ENCODE results near the gene ABHD6. TPM values are rescaled to one million over a fixed set of nuclear protein-coding genes. Genes with fewer than 3 reads are reported as not detected.
A peak's percentile ranks its signal among the peaks of the same experiment; 100 is the strongest.

ABHD6 gene
- total RNA-seq, 4 donors from 2014 or later, result 18.8 to 29.7 (median 19.5) TPM

DNA sequence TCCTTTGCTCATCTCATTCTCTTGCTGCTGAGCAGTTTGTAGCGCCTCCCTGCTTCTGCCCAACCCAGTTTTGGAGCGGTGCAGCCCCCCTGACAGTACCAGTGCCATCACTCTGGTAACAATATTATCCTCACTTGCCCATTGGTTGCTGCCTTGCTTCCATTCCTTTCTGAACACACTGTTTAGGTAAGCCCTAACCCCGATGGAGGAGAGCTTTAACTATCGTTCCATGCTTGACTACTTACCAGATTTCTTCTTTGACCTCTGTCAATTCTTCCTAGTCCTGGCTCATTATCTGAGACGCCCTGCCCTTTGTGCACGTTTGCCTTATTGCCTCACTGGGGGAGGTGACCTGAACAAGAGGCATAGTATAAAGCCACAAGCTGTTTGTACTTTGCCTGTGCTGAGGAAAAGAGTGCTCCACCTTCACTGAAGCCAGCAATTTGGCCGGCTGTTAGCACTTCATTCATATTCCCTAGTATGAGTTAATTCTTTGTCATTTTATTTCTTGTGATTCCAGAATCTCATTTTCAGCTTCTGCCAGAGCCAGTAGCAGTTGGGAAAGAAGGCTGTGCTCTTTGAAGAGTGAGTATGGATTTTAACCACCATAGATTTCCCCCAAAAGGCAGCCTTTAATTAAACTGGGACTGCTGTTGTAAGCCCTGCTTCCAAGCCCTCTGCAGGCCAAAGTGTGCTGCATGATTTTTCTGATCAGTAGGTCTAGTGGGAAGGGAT lies 11.9 kb downstream of the ABHD6 start:
- WGBS, 2 donors, result 38 to 50% methylated on average over 7 of the region's 7 CpGs
- Histone ChIP-seq H3K27ac (peak overlapping the region in 3 of 4 donors; percentile 38 to 64 (median 57)), H3K4me1 (peaks cover 0 to 22% (median 4%) of the 10 kb centered on the region in 4 donors), H3K27me3 (no peaks in the 10 kb centered on the region), H3K9me3 (no peaks in the 10 kb centered on the region), H3K4me3 (peak overlapping the region in 1 of 4 donors; percentile 7), H3K36me3 (no peaks in the 10 kb centered on the region)
- TF ChIP-seq POLR2A (IDR thresholded peaks at IDR 0.05) (no peak), EP300 (IDR thresholded peaks at IDR 0.05) (no peak)
- TF ChIP-seq, protein P1, sequence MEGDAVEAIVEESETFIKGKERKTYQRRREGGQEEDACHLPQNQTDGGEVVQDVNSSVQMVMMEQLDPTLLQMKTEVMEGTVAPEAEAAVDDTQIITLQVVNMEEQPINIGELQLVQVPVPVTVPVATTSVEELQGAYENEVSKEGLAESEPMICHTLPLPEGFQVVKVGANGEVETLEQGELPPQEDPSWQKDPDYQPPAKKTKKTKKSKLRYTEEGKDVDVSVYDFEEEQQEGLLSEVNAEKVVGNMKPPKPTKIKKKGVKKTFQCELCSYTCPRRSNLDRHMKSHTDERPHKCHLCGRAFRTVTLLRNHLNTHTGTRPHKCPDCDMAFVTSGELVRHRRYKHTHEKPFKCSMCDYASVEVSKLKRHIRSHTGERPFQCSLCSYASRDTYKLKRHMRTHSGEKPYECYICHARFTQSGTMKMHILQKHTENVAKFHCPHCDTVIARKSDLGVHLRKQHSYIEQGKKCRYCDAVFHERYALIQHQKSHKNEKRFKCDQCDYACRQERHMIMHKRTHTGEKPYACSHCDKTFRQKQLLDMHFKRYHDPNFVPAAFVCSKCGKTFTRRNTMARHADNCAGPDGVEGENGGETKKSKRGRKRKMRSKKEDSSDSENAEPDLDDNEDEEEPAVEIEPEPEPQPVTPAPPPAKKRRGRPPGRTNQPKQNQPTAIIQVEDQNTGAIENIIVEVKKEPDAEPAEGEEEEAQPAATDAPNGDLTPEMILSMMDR (IDR thresholded peaks at IDR 0.05), result no peak
- DNase-seq (ENCODE audit: low spot score in 2 of 2), result no peak

DNA sequence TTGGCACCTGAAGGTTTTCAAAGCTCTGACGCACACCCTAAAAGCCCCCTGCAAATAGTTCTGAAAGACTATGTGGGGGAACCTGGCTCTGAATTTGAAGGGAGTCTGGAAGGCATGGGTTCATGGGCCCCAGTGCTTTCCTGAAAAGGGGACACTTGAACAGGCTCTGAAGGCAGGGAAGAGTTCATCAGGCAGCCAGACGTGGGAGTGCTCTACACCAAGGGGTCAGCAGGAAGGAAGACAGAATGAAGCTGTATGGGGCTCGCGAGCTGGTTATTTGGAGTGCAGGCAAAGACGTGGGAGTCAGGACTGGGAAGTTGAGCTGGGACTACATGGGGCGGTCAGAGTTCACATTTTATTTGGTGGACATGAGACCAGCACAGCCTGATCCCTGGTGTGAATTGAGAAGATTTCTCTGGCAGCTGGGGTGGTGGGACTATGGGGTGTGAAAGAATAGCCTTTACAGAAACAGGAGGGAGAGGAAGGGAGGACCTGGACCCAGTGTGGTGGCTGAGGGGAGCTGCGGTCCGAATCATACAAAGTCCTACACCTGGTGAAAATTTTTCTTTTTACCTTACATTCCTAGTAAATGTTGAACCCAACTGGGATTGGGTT lies 12.6 kb downstream of the ABHD6 start:
- WGBS, 2 donors, result 63 to 64% methylated on average over 8 of the region's 8 CpGs
- H3K4me3 ChIP-seq, result peak overlapping the region in 1 of 4 donors; percentile 7
- H3K27me3 ChIP-seq, result no peaks in the 10 kb centered on the region
- no peaks in the 10 kb centered on the region for H3K9me3 ChIP-seq
- no peak for TF ChIP-seq POLR2A (IDR thresholded peaks at IDR 0.05)
- TF ChIP-seq, protein P1 (IDR thresholded peaks at IDR 0.05), result no peak
- TF ChIP-seq EP300 (IDR thresholded peaks at IDR 0.05), result no peak
- H3K4me1 ChIP-seq, result peaks cover 0 to 22% (median 4%) of the 10 kb centered on the region in 4 donors
- no peaks in the 10 kb centered on the region for H3K36me3 ChIP-seq
- no peak for DNase-seq (ENCODE audit: low spot score in 2 of 2)
- peak overlapping the region in 3 of 4 donors; percentile 38 to 64 (median 57) for H3K27ac ChIP-seq

- 90 to 94% methylated on average over 3 of the region's 3 CpGs for WGBS, 2 donors
- no peak for TF ChIP-seq EP300 (IDR thresholded peaks at IDR 0.05)
- TF ChIP-seq, protein P1 (IDR thresholded peaks at IDR 0.05), result no peak
- TF ChIP-seq POLR2A (IDR thresholded peaks at IDR 0.05), result no peak
- H3K4me1 ChIP-seq, result peaks cover 0 to 22% (median 4%) of the 10 kb centered on the region in 4 donors
- H3K36me3 ChIP-seq, result peaks cover 0 to 4% (median 0%) of the 10 kb centered on the region in 3 donors
- H3K27ac ChIP-seq, result peak overlapping the region in 1 of 4 donors; percentile 50
- DNase-seq (ENCODE audit: low spot score in 2 of 2), result no peak
- no peaks in the 10 kb centered on the region for H3K9me3 ChIP-seq
- no peak overlapping the region for H3K4me3 ChIP-seq
- H3K27me3 ChIP-seq, result no peaks in the 10 kb centered on the region
Measured at GRCh38 chr3:58251631-58252035, 14.0 kb downstream of the ABHD6 start.

DNA sequence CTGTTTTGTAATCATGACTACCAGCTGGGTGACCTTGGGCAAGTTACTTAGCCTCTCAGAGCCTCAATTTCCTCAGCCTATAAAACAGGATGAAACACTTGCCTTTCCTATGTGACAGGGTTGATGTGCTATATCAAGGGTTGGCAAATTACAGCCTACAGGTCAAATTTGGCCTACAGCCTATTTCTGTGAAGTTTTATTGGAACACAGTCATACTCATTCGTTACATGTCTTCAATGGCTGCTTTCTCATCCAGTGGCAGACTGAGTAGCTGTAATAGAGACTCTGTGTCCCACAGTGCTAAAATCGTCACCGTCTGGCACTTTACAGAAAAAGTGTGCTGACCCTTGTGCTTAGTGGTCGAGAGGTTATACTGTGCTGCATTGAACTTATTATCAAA lies 16.6 kb downstream of the ABHD6 start:
- DNase-seq (ENCODE audit: low spot score in 2 of 2), result no peak
- no peak overlapping the region for H3K27ac ChIP-seq
- peaks cover 0 to 22% (median 0%) of the 10 kb centered on the region in 3 donors for H3K36me3 ChIP-seq
- WGBS, 2 donors, result 64% methylated on average over 4 of the region's 4 CpGs
- no peaks in the 10 kb centered on the region for H3K27me3 ChIP-seq
- no peak overlapping the region for H3K4me3 ChIP-seq
- TF ChIP-seq EP300 (IDR thresholded peaks at IDR 0.05) (no peak), POLR2A (IDR thresholded peaks at IDR 0.05) (no peak)
- TF ChIP-seq, protein P1 (IDR thresholded peaks at IDR 0.05), result no peak
- H3K4me1 ChIP-seq, result peaks cover 0 to 21% (median 3%) of the 10 kb centered on the region in 4 donors
- H3K9me3 ChIP-seq, result no peaks in the 10 kb centered on the region

GRCh38 chr3:58256061-58256460 lies 18.5 kb downstream of the ABHD6 start:
- 75 to 87% methylated on average over 1 of the region's 1 CpG for WGBS, 2 donors
- no peak overlapping the region for H3K27ac ChIP-seq
- no peaks in the 10 kb centered on the region for H3K27me3 ChIP-seq
- no peak overlapping the region for H3K4me3 ChIP-seq
- H3K4me1 ChIP-seq, result peaks cover 0 to 7% (median 0%) of the 10 kb centered on the region in 4 donors
- H3K36me3 ChIP-seq, result peaks cover 0 to 41% (median 0%) of the 10 kb centered on the region in 3 donors
- no peak for DNase-seq (ENCODE audit: low spot score in 2 of 2)
- no peaks in the 10 kb centered on the region for H3K9me3 ChIP-seq
- TF ChIP-seq, protein P1 (IDR thresholded peaks at IDR 0.05), result no peak
- TF ChIP-seq POLR2A (IDR thresholded peaks at IDR 0.05) (no peak), EP300 (IDR thresholded peaks at IDR 0.05) (no peak)

Measured in tibial nerve (tissue), 4 donors.